Measurements from ENCODE around the gene CHFR. TPM values are rescaled to one million over a fixed set of nuclear protein-coding genes. Genes with fewer than 3 reads are reported as not detected.
"Not testable (repeated sequence)": the region's sequence is repeated elsewhere in the genome, so short reads cannot be mapped to it uniquely, and the experiment has no call there.

The CHFR gene
- total RNA-seq, 1 donor from 2014 or later = 7.9 TPM

DNA sequence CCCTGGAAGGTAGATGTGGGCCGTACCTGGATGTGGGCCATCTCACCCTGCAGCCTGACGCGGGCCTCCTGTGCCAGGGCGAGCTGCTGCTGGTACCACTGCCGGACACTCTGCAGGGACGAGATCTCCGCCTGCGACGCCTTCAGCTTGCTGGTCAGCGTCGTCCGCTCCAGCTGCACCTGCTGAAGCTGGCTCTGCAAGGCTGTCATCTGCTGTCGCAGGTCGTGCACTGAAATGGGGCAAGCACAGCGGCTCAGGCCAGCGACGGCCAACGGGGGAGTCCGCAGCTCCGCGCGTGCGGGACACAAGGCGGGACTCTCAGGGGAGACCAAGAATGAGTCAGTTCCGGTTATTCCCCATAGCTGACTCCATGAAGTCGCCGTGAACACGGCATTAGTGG lies 85.7 kb downstream of the CHFR start:
- Histone ChIP-seq H3K27ac (no peak overlapping the region), H3K36me3 (peaks cover 84 to 95% of the 10 kb centered on the region in 2 donors), H3K4me3 (no peak overlapping the region), H3K9me3 (no peaks in the 10 kb centered on the region), H3K27me3 (no peaks in the 10 kb centered on the region), H3K4me1 (no peaks in the 10 kb centered on the region)
- intact Hi-C loops (cut with DNase I) = no loop called here
- TF ChIP-seq, protein P1, sequence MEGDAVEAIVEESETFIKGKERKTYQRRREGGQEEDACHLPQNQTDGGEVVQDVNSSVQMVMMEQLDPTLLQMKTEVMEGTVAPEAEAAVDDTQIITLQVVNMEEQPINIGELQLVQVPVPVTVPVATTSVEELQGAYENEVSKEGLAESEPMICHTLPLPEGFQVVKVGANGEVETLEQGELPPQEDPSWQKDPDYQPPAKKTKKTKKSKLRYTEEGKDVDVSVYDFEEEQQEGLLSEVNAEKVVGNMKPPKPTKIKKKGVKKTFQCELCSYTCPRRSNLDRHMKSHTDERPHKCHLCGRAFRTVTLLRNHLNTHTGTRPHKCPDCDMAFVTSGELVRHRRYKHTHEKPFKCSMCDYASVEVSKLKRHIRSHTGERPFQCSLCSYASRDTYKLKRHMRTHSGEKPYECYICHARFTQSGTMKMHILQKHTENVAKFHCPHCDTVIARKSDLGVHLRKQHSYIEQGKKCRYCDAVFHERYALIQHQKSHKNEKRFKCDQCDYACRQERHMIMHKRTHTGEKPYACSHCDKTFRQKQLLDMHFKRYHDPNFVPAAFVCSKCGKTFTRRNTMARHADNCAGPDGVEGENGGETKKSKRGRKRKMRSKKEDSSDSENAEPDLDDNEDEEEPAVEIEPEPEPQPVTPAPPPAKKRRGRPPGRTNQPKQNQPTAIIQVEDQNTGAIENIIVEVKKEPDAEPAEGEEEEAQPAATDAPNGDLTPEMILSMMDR (IDR thresholded peaks at IDR 0.05) = no peak
- no peak for DNase-seq (ENCODE audit: low spot score in 2 of 2)

DNA sequence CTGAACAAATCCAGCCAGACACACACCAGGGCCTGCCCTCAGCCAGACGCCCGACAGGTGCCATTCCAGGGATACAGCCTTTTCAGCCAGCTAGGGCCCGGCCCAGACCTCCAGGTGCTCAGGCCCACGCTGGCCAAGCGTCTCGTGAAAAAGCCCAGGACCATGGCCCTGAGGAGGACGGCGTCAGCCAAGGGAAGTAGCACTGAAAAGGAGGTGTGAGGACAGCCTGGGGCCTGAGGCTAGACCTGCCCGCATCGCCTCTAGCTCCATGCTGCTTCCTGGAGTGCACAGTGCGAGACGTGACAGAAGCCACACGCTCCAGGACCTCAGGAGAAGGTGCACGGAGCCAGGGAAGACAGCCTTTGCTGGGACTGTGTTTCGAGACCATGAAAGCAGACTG lies 88.6 kb downstream of the CHFR start:
- Histone ChIP-seq H3K36me3 (peaks cover 83 to 99% of the 10 kb centered on the region in 2 donors), H3K27me3 (no peaks in the 10 kb centered on the region), H3K27ac (no peak overlapping the region), H3K9me3 (no peaks in the 10 kb centered on the region), H3K4me3 (no peak overlapping the region), H3K4me1 (no peaks in the 10 kb centered on the region)
- DNase-seq (ENCODE audit: low spot score in 2 of 2) = no peak
- TF ChIP-seq, protein P1 (IDR thresholded peaks at IDR 0.05) = no peak
- intact Hi-C loops (cut with DNase I) = no loop called here

DNA sequence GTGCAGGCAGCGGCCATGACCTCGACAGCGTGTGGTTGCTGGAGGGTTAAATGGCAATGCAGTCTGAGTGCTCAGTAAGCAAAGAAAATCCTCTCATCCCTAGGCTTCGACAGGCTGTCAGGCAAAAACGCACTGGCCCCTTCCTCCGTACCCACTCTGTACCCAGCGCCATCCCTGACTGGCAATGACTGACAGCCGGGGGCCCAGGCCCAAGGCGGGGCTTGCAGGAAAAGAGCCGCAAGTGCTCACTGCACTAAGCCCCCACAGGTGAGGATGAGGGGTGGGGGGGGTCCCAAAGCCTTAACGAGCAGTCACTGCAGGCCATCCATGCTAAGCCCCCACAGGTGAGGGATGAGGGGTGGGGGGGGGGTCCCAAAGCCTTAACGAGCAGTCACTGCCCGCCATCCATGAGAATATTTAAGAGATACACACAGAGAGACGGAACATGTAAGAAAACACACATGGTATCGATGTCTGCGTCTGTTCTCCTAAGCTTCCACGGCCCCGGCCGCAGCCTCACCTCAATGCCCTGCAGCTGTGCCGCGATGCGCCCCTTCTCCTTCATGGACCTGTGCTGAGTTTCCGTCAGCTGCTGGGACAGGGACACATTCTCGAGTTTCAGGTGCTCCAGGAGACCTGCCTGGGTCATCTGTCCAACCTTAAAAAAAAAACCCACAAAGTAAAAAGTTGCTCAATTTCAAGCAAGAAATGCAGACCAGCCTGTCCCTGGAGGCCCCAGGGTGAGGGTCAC lies 89.4 kb downstream of the CHFR start:
- intact Hi-C loops (cut with DNase I) = no loop called here
- no peaks in the 10 kb centered on the region for H3K9me3 ChIP-seq
- H3K4me1 ChIP-seq = no peaks in the 10 kb centered on the region
- peaks cover 80 to 94% of the 10 kb centered on the region in 2 donors for H3K36me3 ChIP-seq
- no peak overlapping the region for H3K27ac ChIP-seq
- H3K4me3 ChIP-seq = no peak overlapping the region
- no peaks in the 10 kb centered on the region for H3K27me3 ChIP-seq
- no peak for DNase-seq (ENCODE audit: low spot score in 2 of 2)
- TF ChIP-seq, protein P1 (IDR thresholded peaks at IDR 0.05) = no peak

DNA sequence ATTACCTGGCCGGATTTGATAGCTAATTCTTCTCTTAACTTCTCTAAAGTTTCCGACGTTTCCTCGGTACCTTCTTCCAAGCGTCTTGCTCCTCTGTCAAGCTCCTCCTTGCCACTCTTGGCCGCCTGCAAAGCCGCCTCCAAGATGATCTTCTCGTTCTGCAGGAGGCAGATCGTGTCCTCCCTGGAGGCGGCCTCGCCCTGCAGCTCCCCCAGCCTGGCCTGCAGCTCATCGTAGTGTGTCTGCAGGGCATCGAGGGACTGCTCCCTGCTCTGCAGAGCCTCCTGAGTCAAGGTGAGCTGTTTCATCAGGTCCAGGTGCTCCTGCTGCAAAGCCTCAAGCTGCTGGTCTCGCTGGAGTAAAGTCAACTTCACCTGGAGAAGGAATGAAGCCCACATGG lies 91.6 kb downstream of the CHFR start:
- Histone ChIP-seq H3K27ac (no peak overlapping the region), H3K27me3 (no peaks in the 10 kb centered on the region), H3K36me3 (peaks cover 68 to 92% of the 10 kb centered on the region in 2 donors), H3K4me1 (no peaks in the 10 kb centered on the region), H3K9me3 (no peaks in the 10 kb centered on the region), H3K4me3 (no peak overlapping the region)
- TF ChIP-seq, protein P1 (IDR thresholded peaks at IDR 0.05) = no peak
- DNase-seq (ENCODE audit: low spot score in 2 of 2) = no peak
- intact Hi-C loops (cut with DNase I) = no loop called here

DNA sequence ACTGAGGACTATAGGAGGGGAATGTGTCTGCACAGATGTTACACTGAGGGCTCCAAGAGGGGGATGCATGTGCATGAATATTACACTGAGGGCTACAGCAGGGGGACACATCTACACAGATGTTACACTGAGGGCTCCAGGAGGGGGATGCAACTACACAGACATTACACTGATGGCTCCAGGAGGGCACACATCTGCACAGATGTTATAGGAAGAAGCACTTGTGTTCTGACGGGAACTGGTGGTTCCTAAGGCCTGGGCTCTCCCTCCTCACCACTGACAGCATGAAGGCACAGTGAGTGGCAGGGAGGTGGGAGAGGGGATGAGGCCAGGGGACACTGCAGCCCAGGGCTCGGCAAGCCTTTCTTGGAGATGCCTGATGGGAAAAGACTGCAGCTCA lies 95.5 kb downstream of the CHFR start:
- H3K9me3 ChIP-seq; H3K27me3 ChIP-seq; intact Hi-C loops (cut with DNase I); H3K4me3 ChIP-seq; H3K4me1 ChIP-seq; DNase-seq (ENCODE audit: low spot score in 2 of 2); H3K27ac ChIP-seq: not testable (repeated sequence)
- H3K36me3 ChIP-seq = peaks cover 61 to 89% of the 10 kb centered on the region in 2 donors

DNA sequence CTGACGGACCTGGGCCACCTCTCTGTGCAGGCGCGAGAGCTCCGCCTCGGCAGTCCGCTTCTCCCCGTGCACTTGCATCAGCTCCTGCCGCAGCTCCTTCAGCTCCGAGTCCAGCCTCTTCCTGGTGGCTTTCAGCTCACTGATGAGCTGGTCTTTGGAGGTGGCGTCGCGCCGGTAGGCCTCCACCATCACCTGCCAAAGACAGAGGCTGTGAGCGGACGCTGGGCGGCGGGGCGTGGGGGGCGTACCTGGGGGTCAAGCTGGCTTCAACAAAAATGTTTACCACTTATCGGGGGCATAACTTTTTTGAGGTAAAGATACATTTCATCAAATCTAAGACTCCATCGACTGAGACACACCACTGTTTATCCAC lies 98.3 kb downstream of the CHFR start:
- intact Hi-C loops (cut with DNase I) = no loop called here

More for the DNA sequence above, 98.3 kb downstream of the CHFR start:
- peaks cover 62 to 89% of the 10 kb centered on the region in 2 donors for H3K36me3 ChIP-seq
- H3K27ac ChIP-seq = no peak overlapping the region
- DNase-seq (ENCODE audit: low spot score in 2 of 2) = no peak
- no peaks in the 10 kb centered on the region for H3K9me3 ChIP-seq
- no peak overlapping the region for H3K4me3 ChIP-seq
- no peaks in the 10 kb centered on the region for H3K4me1 ChIP-seq
- TF ChIP-seq, protein P1 (IDR thresholded peaks at IDR 0.05) = no peak
- H3K27me3 ChIP-seq = no peaks in the 10 kb centered on the region

All from ascending aorta (tissue), 2 donors.